HCT116 (cell line): ENCODE data around the gene MAP1LC3B. TPM values are rescaled to one million over a fixed set of nuclear protein-coding genes. Genes with fewer than 3 reads are reported as not detected.

Experiments used
- ATAC-seq: fragments of 200-7000 bp; cut with Tn5 transposase; 2 replicates; pipeline ENCODE4 v1.9.1; 2020; ENCODE audit warnings: mild to moderate bottlenecking, moderate library complexity
- BruUV-seq: library from RNA; stranded (reverse); fragments of 400-500 nt; replicated peaks from 2 replicates; lab custom pipeline; 2021; lab: Mats Ljungman, UMichigan
- CTCF ChIA-PET: fragments of 300-600 bp; sonication (Branson Sonifier 250); formaldehyde crosslinking; loops from one replicate; lab custom pipeline; 2021; ENCODE audit warnings: antibody characterized with exemption; lab: Charles Lee
- POLR2A ChIA-PET: fragments of 300-600, 350-600 bp; sonication (Branson Sonifier 250); formaldehyde crosslinking; loops from one replicate; lab custom pipeline; 2021; ENCODE audit warnings: antibody characterized with exemption; lab: Charles Lee
- RAD21 ChIA-PET, 2 experiments: fragments of 300-600 bp; sonication (Branson Sonifier 250); formaldehyde crosslinking; loops; one replicate each; lab custom pipeline; 2023; ENCODE audit warnings: low total read pairs in 2 of 2; ENCODE audit not compliant: uncharacterized antibody in 2 of 2, unreplicated experiment in 2 of 2, low non-redundant PET in 1 of 2; lab: Charles Lee
- DNase-seq: peaks from one replicate; pipeline ENCODE4 v3.0.0-alpha.2; 2010; ENCODE audit warnings: low read depth, low spot score
- H2AFZ ChIP-seq: fragments of 200-600 bp; shearing (Covaris generic), sonication (generic); 2 replicates; pipeline ENCODE4 v1.6.1; 2017; ENCODE audit warnings: low read depth, mixed run types, mixed read lengths, antibody characterized with exemption, low read length; ENCODE audit not compliant: poor library complexity, severe bottlenecking
- H3K27ac ChIP-seq: 2 replicates; pipeline ENCODE4 v1.5.1; 2012; ENCODE audit warnings: low read depth, low read length
- H3K27me3 ChIP-seq: fragments of 200-600 bp; sonication (generic); 2 replicates; pipeline ENCODE4 v1.6.1; 2016; ENCODE audit warnings: mixed run types, low read length, mixed read lengths; ENCODE audit not compliant: insufficient read depth
- H3K36me3 ChIP-seq, 2 experiments: fragments of 200-500 bp in 1 of 2; fragments of 200-600 bp in 1 of 2; sonication (Bioruptor generic) in 1 of 2; sonication (generic) in 1 of 2; 2 replicates each; pipeline versions ENCODE4 v1.5.1 to v1.6.1; 2014 to 2016; ENCODE audit warnings: low read length in 2 of 2, inconsistent platforms in 1 of 2, mixed read lengths in 1 of 2, mixed run types in 1 of 2; ENCODE audit not compliant: insufficient read depth in 2 of 2, control insufficient read depth in 1 of 2
- H3K4me1 ChIP-seq, 2 experiments: fragments of 200-600 bp in 1 of 2; sonication (generic) in 1 of 2; 2 replicates each; pipeline versions ENCODE4 v1.5.1 to v1.6.1; 2012 to 2017; ENCODE audit warnings: low read length in 2 of 2, inconsistent platforms in 1 of 2, mild to moderate bottlenecking in 1 of 2, mixed read lengths in 1 of 2, mixed run types in 1 of 2, moderate library complexity in 1 of 2; ENCODE audit not compliant: insufficient read depth in 2 of 2, control insufficient read depth in 1 of 2
- H3K4me2 ChIP-seq: fragments of 200-600 bp; sonication (generic); 2 replicates; pipeline ENCODE4 v1.6.1; 2017; ENCODE audit warnings: mixed run types, low read length, mixed read lengths
- H3K4me3 ChIP-seq, 2 experiments: fragments of 200-600 bp in 1 of 2; sonication (generic) in 1 of 2; replicated peaks in 1 of 2; 2 replicates each; pipeline ENCODE4 v1.5.1; 2011 to 2016; ENCODE audit warnings: low read length in 2 of 2, control low read depth in 1 of 2, low read depth in 1 of 2, mild to moderate bottlenecking in 1 of 2, mixed read lengths in 1 of 2, mixed run types in 1 of 2
- H3K79me2 ChIP-seq: fragments of 200-600 bp; sonication (generic); 2 replicates; pipeline ENCODE4 v1.6.1; 2017; ENCODE audit warnings: mild to moderate bottlenecking, mixed run types, low read length, moderate library complexity, mixed read lengths; ENCODE audit not compliant: insufficient read depth
- H3K9ac ChIP-seq: fragments of 200-600 bp; sonication (generic); 2 replicates; pipeline ENCODE4 v1.6.1; 2016; ENCODE audit warnings: low read length, mixed read lengths
- H3K9me2 ChIP-seq: fragments of 200-600 bp; sonication (generic), shearing (Covaris generic); 2 replicates; pipeline ENCODE4 v1.6.1; 2017; ENCODE audit warnings: mixed run types, mild to moderate bottlenecking, moderate library complexity; ENCODE audit not compliant: insufficient read depth
- H3K9me3 ChIP-seq, 2 experiments: fragments of 200-500 bp in 1 of 2; fragments of 200-600 bp in 1 of 2; sonication (Bioruptor generic) in 1 of 2; sonication (generic) in 1 of 2; 2 replicates each; pipeline ENCODE4 v1.6.1; 2014 to 2017; ENCODE audit warnings: low read length in 2 of 2, mixed read lengths in 2 of 2, inconsistent platforms in 1 of 2, low read depth in 1 of 2, mild to moderate bottlenecking in 1 of 2, mixed run types in 1 of 2, moderate library complexity in 1 of 2; ENCODE audit not compliant: control insufficient read depth in 1 of 2, insufficient read depth in 1 of 2
- H4K20me1 ChIP-seq: fragments of 200-600 bp; sonication (generic), shearing (Covaris generic); 2 replicates; pipeline ENCODE4 v1.6.1; 2017; ENCODE audit warnings: mixed run types, mild to moderate bottlenecking, moderate library complexity; ENCODE audit not compliant: insufficient read depth
- CBX3 ChIP-seq: IDR thresholded peaks from 2 replicates; pipeline ENCODE4 v1.6.1; 2012; ENCODE audit warnings: low read depth
- SIN3A ChIP-seq: IDR thresholded peaks from 2 replicates; pipeline ENCODE4 v1.6.1; 2012; ENCODE audit warnings: low read depth
- SRF ChIP-seq: IDR thresholded peaks from 2 replicates; pipeline ENCODE4 v1.6.1; 2012; ENCODE audit warnings: low read depth
- TCF7L2 ChIP-seq: IDR thresholded peaks from 2 replicates; pipeline ENCODE4 v1.7.0; 2011; ENCODE audit warnings: borderline replicate concordance, inconsistent platforms; ENCODE audit not compliant: insufficient read depth, insufficient read length; ENCODE audit errors: extremely low read depth
- YY1 ChIP-seq: IDR thresholded peaks from 2 replicates; pipeline ENCODE4 v1.6.1; 2011; ENCODE audit warnings: low read length, low read depth, moderate library complexity, mild to moderate bottlenecking; ENCODE audit not compliant: insufficient replicate concordance; ENCODE audit errors: extremely low read depth
- ZFX ChIP-seq: fragments of 450-650 bp; IDR thresholded peaks from 2 replicates; pipeline ENCODE4 v1.6.1; 2017
- intact Hi-C: fragments of 100-400 bp; cut with micrococcal nuclease; formaldehyde crosslinking; loops from 2 replicates; pipeline ENCODE4 v1.10.0; 2022
- total RNA-seq: library from RNA; stranded (reverse); gene quantifications from one replicate; pipeline ENCODE4 v1.2.1, GENCODE V29; 2021; ENCODE audit not compliant: unreplicated experiment
- TF ChIP-seq, protein P1 (sequence below): IDR thresholded peaks from 2 replicates; pipeline ENCODE4 v1.6.1; 2012
- TF ChIP-seq, protein P2 (sequence below): IDR thresholded peaks from 2 replicates; pipeline ENCODE4 v1.6.1; 2012; ENCODE audit warnings: low read depth

The MAP1LC3B gene
- total RNA-seq, 1 experiment from 2014 or later: 93.8 TPM

DNA sequence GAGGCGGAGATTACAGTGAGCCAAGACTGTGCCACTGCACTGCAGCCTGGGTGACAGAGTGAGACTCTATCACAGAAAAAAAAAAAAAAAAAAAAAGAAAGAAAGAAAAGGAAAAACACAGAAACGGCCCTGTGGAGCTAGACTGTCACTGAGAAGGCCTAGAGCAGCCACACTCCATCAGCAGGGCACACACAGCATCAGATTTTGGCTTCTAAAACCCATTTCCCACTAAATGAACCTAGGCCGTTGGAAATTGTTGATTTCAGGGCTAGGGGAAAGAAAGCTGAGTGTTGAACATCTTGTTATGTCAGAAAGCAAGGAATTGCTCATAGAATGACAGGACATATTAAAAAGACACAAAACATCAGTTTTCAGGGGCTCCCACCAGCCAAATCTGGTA, 51.8 kb downstream of the MAP1LC3B start:
- Histone ChIP-seq H3K27ac (no peak overlapping the region), H3K79me2 (peaks cover 15% of the 10 kb centered on the region; the same call in 1 of the 2 replicates), H3K27me3 (no peaks in the 10 kb centered on the region), H3K9me2 (no peaks in the 10 kb centered on the region), H3K36me3 (peaks cover 17% of the 10 kb centered on the region in 2 experiments; a peak in 3 of 4 replicates), H3K9ac (no peak overlapping the region), H2AFZ (no peak overlapping the region), H3K4me3 (no peak overlapping the region), H3K4me2 (no peak overlapping the region), H3K9me3 (no peaks in the 10 kb centered on the region), H3K4me1 (no peaks in the 10 kb centered on the region), H4K20me1 (peaks cover 7% of the 10 kb centered on the region; the same call in 1 of the 2 replicates)
- BruUV-seq: no TSS peak
- TF ChIP-seq TCF7L2: no peak
- no peak for TF ChIP-seq ZFX
- TF ChIP-seq, protein P1, sequence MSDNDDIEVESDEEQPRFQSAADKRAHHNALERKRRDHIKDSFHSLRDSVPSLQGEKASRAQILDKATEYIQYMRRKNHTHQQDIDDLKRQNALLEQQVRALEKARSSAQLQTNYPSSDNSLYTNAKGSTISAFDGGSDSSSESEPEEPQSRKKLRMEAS: no peak
- no peak for TF ChIP-seq SRF
- no peak for TF ChIP-seq CBX3
- TF ChIP-seq YY1: no peak
- TF ChIP-seq SIN3A: no peak
- TF ChIP-seq, protein P2, sequence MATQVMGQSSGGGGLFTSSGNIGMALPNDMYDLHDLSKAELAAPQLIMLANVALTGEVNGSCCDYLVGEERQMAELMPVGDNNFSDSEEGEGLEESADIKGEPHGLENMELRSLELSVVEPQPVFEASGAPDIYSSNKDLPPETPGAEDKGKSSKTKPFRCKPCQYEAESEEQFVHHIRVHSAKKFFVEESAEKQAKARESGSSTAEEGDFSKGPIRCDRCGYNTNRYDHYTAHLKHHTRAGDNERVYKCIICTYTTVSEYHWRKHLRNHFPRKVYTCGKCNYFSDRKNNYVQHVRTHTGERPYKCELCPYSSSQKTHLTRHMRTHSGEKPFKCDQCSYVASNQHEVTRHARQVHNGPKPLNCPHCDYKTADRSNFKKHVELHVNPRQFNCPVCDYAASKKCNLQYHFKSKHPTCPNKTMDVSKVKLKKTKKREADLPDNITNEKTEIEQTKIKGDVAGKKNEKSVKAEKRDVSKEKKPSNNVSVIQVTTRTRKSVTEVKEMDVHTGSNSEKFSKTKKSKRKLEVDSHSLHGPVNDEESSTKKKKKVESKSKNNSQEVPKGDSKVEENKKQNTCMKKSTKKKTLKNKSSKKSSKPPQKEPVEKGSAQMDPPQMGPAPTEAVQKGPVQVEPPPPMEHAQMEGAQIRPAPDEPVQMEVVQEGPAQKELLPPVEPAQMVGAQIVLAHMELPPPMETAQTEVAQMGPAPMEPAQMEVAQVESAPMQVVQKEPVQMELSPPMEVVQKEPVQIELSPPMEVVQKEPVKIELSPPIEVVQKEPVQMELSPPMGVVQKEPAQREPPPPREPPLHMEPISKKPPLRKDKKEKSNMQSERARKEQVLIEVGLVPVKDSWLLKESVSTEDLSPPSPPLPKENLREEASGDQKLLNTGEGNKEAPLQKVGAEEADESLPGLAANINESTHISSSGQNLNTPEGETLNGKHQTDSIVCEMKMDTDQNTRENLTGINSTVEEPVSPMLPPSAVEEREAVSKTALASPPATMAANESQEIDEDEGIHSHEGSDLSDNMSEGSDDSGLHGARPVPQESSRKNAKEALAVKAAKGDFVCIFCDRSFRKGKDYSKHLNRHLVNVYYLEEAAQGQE: no peak
- intact Hi-C loops: no loop called here
- RAD21 ChIA-PET: no interaction called here
- DNase-seq (no peak), ATAC-seq (no peak)
- CTCF ChIA-PET: interaction anchor here (1.5 to 1.6 kb wide), 2 partner anchors 18 to 193 kb away, joined by 4 to 5 read pairs; no protein-coding TSS in a partner anchor
- POLR2A ChIA-PET: no interaction called here
